Neural crest cell (in vitro differentiated cells): ENCODE results near the gene RNF11. TPM values are rescaled to one million over a fixed set of nuclear protein-coding genes. Genes with fewer than 3 reads are reported as not detected.

ENCODE experiments used
- DNase-seq: peaks from one replicate; pipeline ENCODE4 v3.0.0; 2021; ENCODE audit warnings: low read depth, mixed read lengths, low spot score
- H3K27ac Mint-ChIP-seq: one replicate; pipeline ENCODE4 v1.8.0; 2021; ENCODE audit warnings: mild to moderate bottlenecking, mixed read lengths; ENCODE audit not compliant: unreplicated experiment
- H3K27me3 Mint-ChIP-seq: 2 replicates; pipeline ENCODE4 v1.8.0; 2021; ENCODE audit warnings: low read depth, mild to moderate bottlenecking, mixed read lengths
- H3K36me3 Mint-ChIP-seq: 2 replicates; pipeline ENCODE4 v1.8.0; 2021; ENCODE audit warnings: low read depth, mild to moderate bottlenecking, mixed read lengths
- H3K4me1 Mint-ChIP-seq: 2 replicates; pipeline ENCODE4 v1.8.0; 2021; ENCODE audit warnings: mixed read lengths
- H3K4me3 Mint-ChIP-seq: one replicate; pipeline ENCODE4 v1.8.0; 2021; ENCODE audit warnings: mild to moderate bottlenecking, mixed read lengths
- H3K9me3 Mint-ChIP-seq: 2 replicates; pipeline ENCODE4 v1.8.0; 2021; ENCODE audit warnings: mixed read lengths
- CTCF ChIP-seq: fragments of 200-600 bp; sonication (generic); conservative IDR thresholded peaks from 2 replicates; pipeline ENCODE4 v1.5.0; 2021; ENCODE audit warnings: antibody characterized with exemption, mild to moderate bottlenecking
- total RNA-seq: library from RNA; stranded (reverse); gene quantifications from 2 replicates; pipeline ENCODE4 v1.2.1, GENCODE V29; 2021

RNF11 gene
- total RNA-seq, 1 donor from 2014 or later = 45.2 TPM

GRCh38 chr1:51305371-51305823 is 69.3 kb downstream of the RNF11 start:
- no peak for DNase-seq
- H3K27me3 Mint-ChIP-seq = no peaks in the 10 kb centered on the region
- no peak overlapping the region for H3K27ac Mint-ChIP-seq
- no peaks in the 10 kb centered on the region for H3K36me3 Mint-ChIP-seq
- no peak for TF ChIP-seq CTCF
- no peaks in the 10 kb centered on the region for H3K9me3 Mint-ChIP-seq
- no peaks in the 10 kb centered on the region for H3K4me1 Mint-ChIP-seq
- no peak overlapping the region for H3K4me3 Mint-ChIP-seq

- DNase-seq = no peak
- Mint-ChIP-seq H3K9me3 (no peaks in the 10 kb centered on the region), H3K36me3 (no peaks in the 10 kb centered on the region), H3K27me3 (no peaks in the 10 kb centered on the region), H3K4me1 (no peaks in the 10 kb centered on the region), H3K4me3 (no peak overlapping the region), H3K27ac (no peak overlapping the region)
- no peak for TF ChIP-seq CTCF
Measured at GRCh38 chr1:51306950-51307349, 70.9 kb downstream of the RNF11 start.

- Mint-ChIP-seq H3K36me3 (no peaks in the 10 kb centered on the region), H3K27me3 (no peaks in the 10 kb centered on the region), H3K9me3 (no peaks in the 10 kb centered on the region), H3K4me3 (no peak overlapping the region), H3K27ac (no peak overlapping the region), H3K4me1 (no peaks in the 10 kb centered on the region)
- TF ChIP-seq CTCF = no peak
- DNase-seq = no peak
Measured at GRCh38 chr1:51308636-51309035, 72.6 kb downstream of the RNF11 start.

- no peaks in the 10 kb centered on the region for H3K9me3 Mint-ChIP-seq
- H3K4me1 Mint-ChIP-seq = no peaks in the 10 kb centered on the region
- H3K4me3 Mint-ChIP-seq = no peak overlapping the region
- no peaks in the 10 kb centered on the region for H3K27me3 Mint-ChIP-seq
- no peaks in the 10 kb centered on the region for H3K36me3 Mint-ChIP-seq
- peak overlapping the region; percentile 57 for H3K27ac Mint-ChIP-seq
- no peak for DNase-seq
- TF ChIP-seq CTCF = no peak
Measured at GRCh38 chr1:51309291-51309690, 73.2 kb downstream of the RNF11 start.

DNA sequence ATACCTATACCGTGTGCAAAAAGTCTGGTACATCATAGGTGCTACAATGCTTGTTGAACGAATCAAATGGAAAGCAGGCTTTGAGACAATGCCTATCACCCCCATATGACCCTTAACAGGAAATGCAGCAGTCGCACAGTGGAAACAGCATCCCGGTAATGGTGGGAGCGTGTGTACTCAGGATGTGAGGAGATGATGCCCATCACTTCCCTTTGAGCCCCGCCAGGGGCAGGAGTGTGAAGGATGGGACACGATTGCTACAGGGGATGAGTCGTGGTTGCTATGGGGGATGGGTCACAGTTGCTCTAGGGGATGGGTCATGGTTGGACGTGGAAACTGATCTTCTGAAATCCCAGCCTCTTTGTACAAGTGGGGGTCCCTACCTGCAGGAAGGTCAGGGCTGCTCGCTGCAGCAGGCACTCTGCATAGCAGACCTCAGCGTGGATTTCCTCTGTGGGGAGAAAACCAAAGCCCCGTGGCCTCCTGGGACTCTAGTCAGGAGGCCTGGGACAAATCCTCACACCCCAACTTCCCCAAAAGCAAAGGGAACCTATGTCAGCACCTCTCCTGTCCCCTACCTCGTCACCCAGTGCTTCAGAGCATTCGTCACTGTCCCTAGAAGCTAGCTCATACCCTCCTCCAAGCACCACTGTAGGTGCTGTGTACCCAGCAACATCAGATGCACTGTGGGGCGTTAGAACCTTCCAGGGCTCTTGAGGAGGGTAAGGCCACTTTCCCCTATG is 75.0 kb downstream of the RNF11 start:
- DNase-seq = no peak
- Mint-ChIP-seq H3K36me3 (no peaks in the 10 kb centered on the region), H3K4me1 (no peaks in the 10 kb centered on the region), H3K27ac (no peak overlapping the region), H3K4me3 (no peak overlapping the region), H3K27me3 (no peaks in the 10 kb centered on the region), H3K9me3 (no peaks in the 10 kb centered on the region)
- TF ChIP-seq CTCF = no peak
